Fibroblast of mammary gland (primary cell): ENCODE measurements around the gene ZDHHC13.

Experiments
- DNase-seq: peaks from one replicate; pipeline ENCODE4 v3.0.0-alpha.2; 2010; ENCODE audit warnings: low read depth
- H3K4me3 ChIP-seq: 2 replicates; pipeline ENCODE4 v1.5.1; 2011; ENCODE audit warnings: low read depth, mild to moderate bottlenecking, low read length, moderate library complexity; ENCODE audit not compliant: control insufficient read depth
- TF ChIP-seq, protein P1 (sequence below): conservative IDR thresholded peaks from 2 replicates; pipeline ENCODE4 v1.5.1; 2011; ENCODE audit warnings: low read depth, low read length, inconsistent platforms; ENCODE audit not compliant: control insufficient read depth, insufficient read depth

Gene ZDHHC13

DNA sequence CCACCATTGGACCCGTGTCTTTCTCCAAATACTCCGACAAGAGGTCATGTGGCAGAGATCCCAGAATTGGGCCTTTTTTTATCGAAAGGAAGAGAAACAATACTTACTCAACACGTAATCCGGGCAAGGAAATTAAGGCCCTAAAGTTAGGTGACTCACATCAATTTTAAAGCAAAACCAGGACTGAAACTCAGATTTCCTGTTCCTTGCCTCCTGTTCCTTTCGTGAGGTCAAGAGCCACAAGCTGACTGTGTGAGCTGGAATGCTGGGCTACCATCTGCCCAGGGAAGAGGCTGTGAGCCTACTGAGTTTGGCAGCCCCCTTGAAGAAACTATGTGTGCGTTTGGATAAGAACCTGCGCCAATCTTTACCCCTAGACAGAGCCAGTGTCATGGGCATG lies 29.3 kb upstream of the ZDHHC13 start:
- TF ChIP-seq, protein P1, sequence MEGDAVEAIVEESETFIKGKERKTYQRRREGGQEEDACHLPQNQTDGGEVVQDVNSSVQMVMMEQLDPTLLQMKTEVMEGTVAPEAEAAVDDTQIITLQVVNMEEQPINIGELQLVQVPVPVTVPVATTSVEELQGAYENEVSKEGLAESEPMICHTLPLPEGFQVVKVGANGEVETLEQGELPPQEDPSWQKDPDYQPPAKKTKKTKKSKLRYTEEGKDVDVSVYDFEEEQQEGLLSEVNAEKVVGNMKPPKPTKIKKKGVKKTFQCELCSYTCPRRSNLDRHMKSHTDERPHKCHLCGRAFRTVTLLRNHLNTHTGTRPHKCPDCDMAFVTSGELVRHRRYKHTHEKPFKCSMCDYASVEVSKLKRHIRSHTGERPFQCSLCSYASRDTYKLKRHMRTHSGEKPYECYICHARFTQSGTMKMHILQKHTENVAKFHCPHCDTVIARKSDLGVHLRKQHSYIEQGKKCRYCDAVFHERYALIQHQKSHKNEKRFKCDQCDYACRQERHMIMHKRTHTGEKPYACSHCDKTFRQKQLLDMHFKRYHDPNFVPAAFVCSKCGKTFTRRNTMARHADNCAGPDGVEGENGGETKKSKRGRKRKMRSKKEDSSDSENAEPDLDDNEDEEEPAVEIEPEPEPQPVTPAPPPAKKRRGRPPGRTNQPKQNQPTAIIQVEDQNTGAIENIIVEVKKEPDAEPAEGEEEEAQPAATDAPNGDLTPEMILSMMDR, result no peak
- peak; percentile 75 for DNase-seq
- no peak overlapping the region for H3K4me3 ChIP-seq

DNA sequence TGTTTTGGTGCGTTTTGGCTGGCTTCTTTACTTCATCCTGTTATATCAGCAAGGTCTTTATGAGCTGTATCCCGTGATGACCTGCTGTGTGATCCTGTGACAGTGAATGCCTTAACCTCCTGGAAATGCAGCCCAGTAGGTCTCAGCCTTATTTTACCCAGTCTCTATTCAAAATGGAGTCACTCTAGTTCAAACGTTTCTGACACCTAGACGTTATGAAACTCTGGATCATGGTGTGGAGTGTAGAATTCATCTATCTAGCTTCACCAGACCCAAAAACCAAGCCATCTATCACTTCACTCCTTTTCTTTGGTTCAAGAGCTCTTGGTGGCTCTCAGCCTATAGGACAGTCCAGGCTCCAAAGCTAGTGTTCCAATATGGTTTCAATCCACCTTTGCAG lies 28.2 kb upstream of the ZDHHC13 start:
- TF ChIP-seq, protein P1, result no peak
- no peak overlapping the region for H3K4me3 ChIP-seq
- DNase-seq, result no peak

DNA sequence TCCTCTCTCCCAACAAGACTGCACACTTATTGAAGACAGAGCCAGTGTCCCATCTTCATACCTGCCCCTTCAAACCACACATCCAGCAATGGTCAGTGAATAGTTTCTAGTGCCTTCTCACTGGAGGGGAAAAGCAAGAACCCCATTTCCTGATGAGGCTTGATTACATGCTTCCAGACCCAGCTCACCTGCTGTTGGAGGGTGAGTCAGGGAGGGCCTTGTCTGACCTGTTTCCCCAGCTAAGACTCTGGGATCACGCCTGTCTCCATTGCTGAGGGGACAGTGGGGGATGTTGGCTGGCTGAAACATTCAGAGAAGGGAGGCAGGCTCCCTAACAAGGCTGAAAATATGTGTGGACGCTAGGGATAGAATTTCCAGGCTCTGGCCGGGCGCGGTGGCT lies 27.5 kb upstream of the ZDHHC13 start:
- TF ChIP-seq, protein P1, result no peak

DNA sequence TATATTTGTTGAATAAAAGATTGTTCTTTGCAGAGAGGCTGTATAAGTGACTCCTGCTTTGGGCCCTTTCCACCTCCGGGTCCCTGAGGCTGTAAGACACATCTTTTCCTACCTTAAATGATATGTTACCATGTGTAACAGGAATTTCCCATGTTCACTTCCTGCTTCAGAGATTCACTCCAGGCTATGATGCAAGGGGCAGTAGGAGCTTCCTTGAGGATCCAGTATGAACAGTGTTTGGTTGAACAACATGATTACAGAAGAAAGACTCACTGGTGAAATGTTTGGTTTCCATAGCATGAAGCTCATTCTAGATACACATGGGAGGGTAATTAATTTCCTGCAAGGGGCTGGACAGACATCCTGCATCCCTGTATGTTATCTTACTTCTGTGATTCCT lies 25.6 kb upstream of the ZDHHC13 start:
- TF ChIP-seq, protein P1, result no peak
- no peak for DNase-seq
- no peak overlapping the region for H3K4me3 ChIP-seq

More for the DNA sequence above, 27.5 kb upstream of the ZDHHC13 start:
- no peak overlapping the region for H3K4me3 ChIP-seq
- no peak for DNase-seq

DNA sequence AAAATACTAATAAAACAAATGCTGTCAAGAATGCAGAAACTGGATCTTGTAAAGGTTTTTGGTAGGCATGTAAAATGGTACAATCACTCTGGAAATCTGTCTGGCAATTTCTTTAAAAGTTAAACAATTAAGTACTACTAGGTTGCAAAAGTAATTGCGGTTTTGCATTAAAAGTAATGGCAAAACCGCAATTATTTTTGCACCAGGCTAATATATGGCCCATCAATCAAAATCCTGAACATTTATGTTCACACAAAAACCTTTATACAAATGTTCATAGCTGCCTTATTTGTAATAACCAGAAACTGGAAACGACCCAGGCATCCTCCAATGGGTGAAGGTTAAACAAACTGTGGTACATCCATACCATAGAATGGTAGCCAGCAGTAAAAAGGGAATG lies 24.6 kb upstream of the ZDHHC13 start:
- no peak for DNase-seq
- TF ChIP-seq, protein P1, result no peak
- H3K4me3 ChIP-seq, result no peak overlapping the region

DNA sequence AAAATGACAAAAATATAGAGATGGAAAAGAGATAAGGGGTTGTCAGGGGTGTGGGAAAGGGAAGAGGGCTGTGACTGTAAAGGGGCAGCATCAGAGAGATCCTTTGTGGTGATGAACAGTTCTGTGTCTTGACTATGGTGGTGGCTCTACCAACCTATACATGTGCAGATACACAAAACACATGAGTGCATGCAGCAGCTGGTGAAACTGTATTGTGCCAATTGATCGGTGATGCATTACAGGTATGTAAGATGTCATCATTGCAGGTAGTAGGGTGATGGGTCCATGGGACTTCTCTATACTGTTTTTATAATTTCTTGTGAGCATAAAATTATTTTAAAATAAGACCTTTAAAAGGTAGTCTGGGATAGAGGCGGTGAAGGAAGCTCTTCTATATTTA lies 24.1 kb upstream of the ZDHHC13 start:
- DNase-seq, result no peak
- TF ChIP-seq, protein P1, result no peak
- no peak overlapping the region for H3K4me3 ChIP-seq

DNA sequence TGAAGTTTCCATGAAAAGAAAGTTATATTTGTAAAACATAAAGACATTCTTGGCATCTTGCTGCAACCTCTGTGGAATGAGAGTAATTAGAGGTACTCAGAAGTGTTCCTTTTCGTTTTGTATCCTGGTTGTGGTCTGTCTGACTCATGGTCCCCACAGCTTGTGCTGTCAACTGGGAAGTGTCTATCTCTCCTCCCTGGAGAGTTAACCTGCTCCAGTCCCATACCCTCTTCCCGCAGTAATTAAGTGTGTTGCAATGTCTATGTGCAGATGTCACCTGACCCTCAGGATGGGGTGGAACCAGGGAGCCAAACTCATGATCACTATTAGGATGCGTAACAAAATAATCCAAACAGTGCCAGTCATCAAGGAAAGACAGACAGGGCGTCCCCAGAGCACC lies 23.0 kb upstream of the ZDHHC13 start:
- peak; percentile 32 for DNase-seq

More for the DNA sequence above, 23.0 kb upstream of the ZDHHC13 start:
- TF ChIP-seq, protein P1, result no peak
- H3K4me3 ChIP-seq, result no peak overlapping the region
